GM21723 (cell line): ENCODE measurements around the gene NRBP1.

ENCODE experiments used
- ATAC-seq: cut with Tn5 transposase; IDR thresholded peaks from one replicate; pipeline ENCODE4 v1.9.1; 2021; ENCODE audit warnings: mild to moderate bottlenecking, moderate library complexity; ENCODE audit not compliant: unreplicated experiment

Gene NRBP1

GRCh38 chr2:27489498-27490397, 61.3 kb downstream of the NRBP1 start, which contains the start of gene IFT172:
Gene IFT172, minus strand, starts transcription at chr2:27489743. Its CDS starts 90 bp downstream, at chr2:27489653.
- ATAC-seq: peak; percentile 95
